AG04449 (cell line): Measurements from ENCODE around the gene KLHL13.

Experiments
- CTCF ChIA-PET: fragments of 350-600 bp; formaldehyde crosslinking; extraction: SDS; loops from one replicate; lab custom pipeline; 2021; ENCODE audit warnings: antibody characterized with exemption; lab: Yijun Ruan, JAX
- POLR2A ChIA-PET: fragments of 400-600, 350-600 bp; formaldehyde crosslinking; extraction: SDS; loops from one replicate; lab custom pipeline; 2020; ENCODE audit warnings: antibody characterized with exemption, inconsistent platforms; lab: Yijun Ruan, JAX
- DNase-seq: peaks from one replicate; pipeline ENCODE4 v3.0.0-alpha.2; 2010; ENCODE audit warnings: low read depth, low spot score
- H3K4me3 ChIP-seq: 2 replicates; pipeline ENCODE4 v1.5.1; 2011; ENCODE audit warnings: low read depth, mild to moderate bottlenecking, control low read depth, low read length
- CTCF ChIP-seq: IDR thresholded peaks from one replicate; pipeline ENCODE4 v1.5.1; 2011; ENCODE audit warnings: mild to moderate bottlenecking, moderate library complexity, low read length, control low read depth, inconsistent platforms; ENCODE audit not compliant: insufficient read depth; ENCODE audit errors: missing control alignments

KLHL13 gene

GRCh38 chrX:118116713-118117550 lies at the start of gene KLHL13:
Gene KLHL13 (minus strand): TSS chrX:118116810. CDS start chrX:118028473, 88,337 bp downstream.
- H3K4me3 ChIP-seq, result peak within 1 kb of the TSS; percentile 33
- DNase-seq, result no peak
- ChIA-PET POLR2A (no interaction called here), CTCF (no interaction called here)
- TF ChIP-seq CTCF, result no peak

- DNase-seq, result no peak
- no peak for TF ChIP-seq CTCF
- ChIA-PET POLR2A (no interaction called here), CTCF (no interaction called here)
- no peak overlapping the region for H3K4me3 ChIP-seq
These were observed 47.5 kb upstream of the KLHL13 start for GRCh38 chrX:118164138-118164537.

DNA sequence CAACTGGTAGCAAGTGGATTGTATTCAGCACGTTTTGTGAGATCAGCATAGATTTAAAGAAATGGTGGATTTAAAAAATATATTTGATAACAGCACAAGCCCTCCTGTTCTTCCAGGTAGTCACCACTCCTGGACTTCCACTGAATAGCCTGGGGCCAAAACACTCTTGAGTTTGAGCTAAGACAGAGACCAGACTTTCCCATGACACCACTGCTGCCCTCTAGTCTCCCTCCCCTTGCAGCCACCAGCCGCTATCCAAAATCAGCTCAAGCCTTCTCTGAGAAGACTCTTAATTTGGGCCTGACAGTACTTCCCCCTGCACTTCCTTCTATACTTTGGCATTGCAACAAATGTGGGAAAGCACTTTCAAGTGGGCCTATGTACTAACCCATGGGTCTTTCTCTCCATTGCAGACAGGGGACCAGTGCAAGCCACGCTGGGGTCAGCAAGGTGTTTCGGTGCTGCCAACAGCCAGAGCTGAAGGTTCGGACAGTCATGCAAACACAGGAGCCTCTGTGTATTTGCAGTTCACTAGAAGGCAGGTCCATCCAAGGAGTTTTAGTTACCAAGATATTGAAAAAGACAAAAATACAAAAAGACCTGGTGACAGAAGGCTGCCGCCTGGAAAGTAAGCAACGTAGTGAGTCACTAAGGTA lies 40.5 kb upstream of the KLHL13 start:
- DNase-seq, result no peak
- ChIA-PET CTCF (no interaction called here), POLR2A (no interaction called here)
- TF ChIP-seq CTCF, result no peak
- H3K4me3 ChIP-seq, result no peak overlapping the region

GRCh38 chrX:118156254-118156952 lies 39.8 kb upstream of the KLHL13 start:
- no peak for DNase-seq
- ChIA-PET POLR2A (no interaction called here), CTCF (no interaction called here)
- TF ChIP-seq CTCF, result no peak
- no peak overlapping the region for H3K4me3 ChIP-seq

- H3K4me3 ChIP-seq, result no peak overlapping the region
- no peak for DNase-seq
- POLR2A ChIA-PET, result no interaction called here
- TF ChIP-seq CTCF, result no peak
- CTCF ChIA-PET, result no interaction called here
These were observed 36.7 kb upstream of the KLHL13 start for GRCh38 chrX:118153270-118153669.

DNA sequence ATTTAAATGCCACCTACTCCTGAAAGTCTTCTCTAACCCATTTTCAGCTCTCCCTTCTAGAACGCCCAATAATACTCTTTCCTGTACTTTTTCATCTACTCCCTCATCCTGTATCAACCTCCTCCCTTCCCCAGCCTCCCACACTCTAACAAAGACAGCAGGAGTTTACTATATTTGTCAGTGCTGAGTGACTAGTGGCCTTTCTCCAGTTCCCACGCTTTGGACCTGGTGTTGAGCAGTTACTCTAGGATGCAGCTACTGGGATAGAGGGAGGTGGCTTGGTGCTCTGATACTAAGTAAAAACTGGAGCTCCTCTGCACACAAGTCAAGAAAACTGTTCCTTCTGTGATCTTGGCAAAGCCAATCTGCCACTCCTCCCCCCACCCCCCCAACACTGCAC lies 36.1 kb upstream of the KLHL13 start:
- ChIA-PET POLR2A (no interaction called here), CTCF (no interaction called here)
- no peak for DNase-seq
- no peak overlapping the region for H3K4me3 ChIP-seq
- TF ChIP-seq CTCF, result no peak
